IMR-90 (cell line): ENCODE measurements around the gene TCOF1. TPM values are rescaled to one million over a fixed set of nuclear protein-coding genes. Genes with fewer than 3 reads are reported as not detected.

ENCODE experiments used
- ATAC-seq: fragments of 200-7000 bp; cut with Tn5 transposase; 2 replicates; pipeline ENCODE4 v1.9.1; 2020; ENCODE audit warnings: low read depth, mild to moderate bottlenecking, moderate library complexity
- BruUV-seq: library from RNA; stranded (reverse); fragments of 400-500 nt; replicated peaks from 2 replicates; lab custom pipeline; 2021; lab: Mats Ljungman, UMichigan
- CTCF ChIA-PET: fragments of 300-600 bp; formaldehyde crosslinking; extraction: SDS; loops from one replicate; lab custom pipeline; 2021; ENCODE audit warnings: antibody characterized with exemption; lab: Yijun Ruan, JAX
- POLR2A ChIA-PET: fragments of 300-600 bp; sonication (Branson Sonifier 250); formaldehyde crosslinking; loops from one replicate; lab custom pipeline; 2022; ENCODE audit warnings: antibody characterized with exemption; ENCODE audit not compliant: unreplicated experiment; lab: Charles Lee
- DNase-seq: peaks from one replicate; pipeline ENCODE4 v3.0.0; 2013
- H2AFZ ChIP-seq: replicated peaks from 2 replicates; pipeline ENCODE3; 2013; ENCODE audit warnings: low read length, mild to moderate bottlenecking; ENCODE audit not compliant: poor library complexity
- H2AK5ac ChIP-seq: 2 replicates; pipeline ENCODE4 v1.6.1; 2013; ENCODE audit warnings: low read depth, low read length, inconsistent platforms
- H2AK9ac ChIP-seq: replicated peaks from 2 replicates; pipeline ENCODE3; 2013; ENCODE audit warnings: mild to moderate bottlenecking, low read depth, low read length, moderate library complexity; ENCODE audit not compliant: poor library complexity
- H2BK120ac ChIP-seq: 2 replicates; pipeline ENCODE4 v1.6.1; 2013; ENCODE audit warnings: low read depth, low read length, inconsistent platforms
- H2BK15ac ChIP-seq: 3 replicates; pipeline ENCODE4 v1.6.1; 2013; ENCODE audit warnings: low read depth, low read length, inconsistent platforms
- H2BK20ac ChIP-seq: 2 replicates; pipeline ENCODE4 v1.6.1; 2013; ENCODE audit warnings: low read depth, mild to moderate bottlenecking, inconsistent platforms, low read length, moderate library complexity
- H2BK5ac ChIP-seq: 2 replicates; pipeline ENCODE4 v1.6.1; 2013; ENCODE audit warnings: mild to moderate bottlenecking, low read depth, low read length, inconsistent platforms; ENCODE audit not compliant: poor library complexity, severe bottlenecking
- H3K14ac ChIP-seq: replicated peaks from 2 replicates; pipeline ENCODE4 v1.6.1; 2013; ENCODE audit warnings: low read depth, low read length, inconsistent platforms
- H3K18ac ChIP-seq: 2 replicates; pipeline ENCODE4 v1.6.1; 2013; ENCODE audit warnings: low read depth, low read length, control low read depth
- H3K23ac ChIP-seq: 2 replicates; pipeline ENCODE4 v1.6.1; 2013; ENCODE audit warnings: low read depth, low read length, inconsistent platforms
- H3K27ac ChIP-seq: 2 replicates; pipeline ENCODE4 v1.5.1; 2013; ENCODE audit warnings: mild to moderate bottlenecking, control low read depth, low read length; ENCODE audit not compliant: insufficient read depth
- H3K27me3 ChIP-seq: 2 replicates; pipeline ENCODE4 v1.6.1; 2013; ENCODE audit warnings: low read length; ENCODE audit not compliant: control insufficient read depth, insufficient read depth
- H3K36me3 ChIP-seq: 2 replicates; pipeline ENCODE4 v1.6.1; 2013; ENCODE audit warnings: low read length, mixed read lengths; ENCODE audit not compliant: control insufficient read depth, insufficient read depth
- H3K4ac ChIP-seq: 2 replicates; pipeline ENCODE4 v1.6.1; 2013; ENCODE audit warnings: low read depth, low read length, inconsistent platforms
- H3K4me1 ChIP-seq: 2 replicates; pipeline ENCODE4 v1.6.1; 2013; ENCODE audit warnings: low read length, mixed read lengths; ENCODE audit not compliant: control insufficient read depth, insufficient read depth
- H3K4me2 ChIP-seq: 2 replicates; pipeline ENCODE4 v1.6.1; 2013; ENCODE audit warnings: low read depth, mild to moderate bottlenecking, control low read depth, low read length, moderate library complexity
- H3K4me3 ChIP-seq: 2 replicates; pipeline ENCODE4 v1.5.1; 2013; ENCODE audit warnings: low read depth, mild to moderate bottlenecking, control low read depth, low read length, moderate library complexity; ENCODE audit not compliant: insufficient read depth
- H3K56ac ChIP-seq: 2 replicates; pipeline ENCODE4 v1.6.1; 2013; ENCODE audit warnings: low read length, inconsistent platforms; ENCODE audit not compliant: insufficient read depth; ENCODE audit errors: extremely low read depth
- H3K79me1 ChIP-seq, 2 experiments: 2 replicates each; pipeline ENCODE4 v1.6.1; 2013; ENCODE audit warnings: low read length in 2 of 2, inconsistent platforms in 1 of 2, low read depth in 1 of 2
- H3K9ac ChIP-seq: 2 replicates; pipeline ENCODE4 v1.6.1; 2013; ENCODE audit warnings: low read depth, low read length, control low read depth
- H3K9me1 ChIP-seq: 2 replicates; pipeline ENCODE4 v1.6.1; 2013; ENCODE audit warnings: low read length, inconsistent platforms; ENCODE audit not compliant: insufficient read depth
- H3K9me3 ChIP-seq: 2 replicates; pipeline ENCODE4 v1.6.1; 2013; ENCODE audit warnings: low read length; ENCODE audit not compliant: control insufficient read depth, insufficient read depth
- H4K20me1 ChIP-seq: 2 replicates; pipeline ENCODE4 v1.6.1; 2013; ENCODE audit warnings: low read length, inconsistent platforms; ENCODE audit not compliant: insufficient read depth
- H4K5ac ChIP-seq: 2 replicates; pipeline ENCODE4 v1.6.1; 2013; ENCODE audit warnings: mild to moderate bottlenecking, low read depth, low read length, control low read depth
- H4K8ac ChIP-seq, 2 experiments: 2 replicates each; pipeline ENCODE4 v1.6.1; 2013; ENCODE audit warnings: low read depth in 2 of 2, low read length in 2 of 2, control low read depth in 1 of 2, inconsistent platforms in 1 of 2
- H4K91ac ChIP-seq: 2 replicates; pipeline ENCODE4 v1.6.1; 2013; ENCODE audit warnings: low read depth, low read length, inconsistent platforms; ENCODE audit not compliant: insufficient read depth
- MAFK ChIP-seq: IDR thresholded peaks from 2 replicates; pipeline ENCODE4 v1.6.1; 2012; ENCODE audit warnings: low read depth, low read length, improper control_type of control experiment
- MXI1 ChIP-seq: IDR thresholded peaks from 2 replicates; pipeline ENCODE4 v1.6.1; 2012; ENCODE audit warnings: low read depth, mild to moderate bottlenecking, low read length, moderate library complexity, borderline replicate concordance
- RAD21 ChIP-seq: IDR thresholded peaks from 2 replicates; pipeline ENCODE4 v1.6.1; 2012; ENCODE audit warnings: low read length, improper control_type of control experiment
- SMC3 ChIP-seq: fragments of 150-350 bp; IDR thresholded peaks from 2 replicates; pipeline ENCODE4 v1.6.1; 2016; ENCODE audit warnings: low read depth, mild to moderate bottlenecking, antibody characterized with exemption, low read length, moderate library complexity
- WGBS, 2 experiments: methylation state at CpG; one replicate each; pipeline versions ENCODE4 v1.1.5 to v1.1.7; 2013; ENCODE audit warnings: missing lambda C conversion rate in 2 of 2; ENCODE audit not compliant: insufficient read length in 1 of 2; ENCODE audit errors: extremely low coverage in 2 of 2; 5-methylcytosine and 5-hydroxymethylcytosine counted together
- dilution Hi-C: fragments of 300-500 bp; cut with HindIII; formaldehyde crosslinking; loops from one replicate; pipeline ENCODE4 v1.14.3; 2018; ENCODE audit warnings: low sequenced_read_pairs; ENCODE audit not compliant: unreplicated experiment
- in situ Hi-C: fragments of 300-500 bp; cut with MboI; formaldehyde crosslinking; loops from 3 replicates; pipeline ENCODE4 v1.14.3; 2019; ENCODE audit warnings: low sequenced_read_pairs, inconsistent platforms, mixed read lengths
- intact Hi-C: fragments of 100-400 bp; cut with micrococcal nuclease; formaldehyde crosslinking; loops from 2 replicates; pipeline ENCODE4 v1.10.0; 2022
- polyA plus RNA-seq, 3 experiments: library from polyadenylated mRNA; depleted of rRNA; stranded (reverse); fragments of >200 nt; gene quantifications; 2 replicates each; pipeline ENCODE4 v1.2.3, GENCODE V29; 2012; ENCODE audit warnings: low replicate concordance in 1 of 3
- total RNA-seq: library from RNA; depleted of rRNA; stranded (reverse); fragments of >200 nt; gene quantifications from 2 replicates; pipeline ENCODE4 v1.2.3, GENCODE V29; 2012

Gene TCOF1
- total and polyA plus RNA-seq, 2 of the 4 experiments (the other 2 are of a cell fraction): 18.2 to 19.7 TPM

GRCh38 chr5:150402901-150403342 lies 45.4 kb downstream of the TCOF1 start:
- H3K9ac ChIP-seq: no peak overlapping the region
- no peaks in the 10 kb centered on the region for H3K9me3 ChIP-seq
- H4K91ac ChIP-seq: no peak overlapping the region
- TF ChIP-seq SMC3 (no peak), MXI1 (no peak), RAD21 (no peak), MAFK (no peak)
- H2AFZ ChIP-seq: no peak overlapping the region
- no peak overlapping the region for H3K14ac ChIP-seq
- no peak overlapping the region for H2AK9ac ChIP-seq
- ChIA-PET POLR2A (no interaction called here), CTCF (no interaction called here)
- 100% methylated on average over 4 of the region's 12 CpGs; no CpG with 5 or more reads in 1 of the 2 experiments for whole genome bisulfite sequencing, 2 experiments
- BruUV-seq: no TSS peak
- H4K8ac ChIP-seq: no peak overlapping the region
- H4K20me1 ChIP-seq: peaks cover 7% of the 10 kb centered on the region; the same call in 1 of the 2 replicates
- no peak overlapping the region for H3K27ac ChIP-seq
- no peak overlapping the region for H2BK15ac ChIP-seq
- H3K23ac ChIP-seq: no peak overlapping the region
- dilution Hi-C loops: no loop called here
- in situ Hi-C loops: no loop called here
- H3K79me1 ChIP-seq: peaks cover 0 to 15% of the 10 kb centered on the region in 2 experiments; a peak in 1 of 4 replicates
- peaks cover 23% of the 10 kb centered on the region for H3K36me3 ChIP-seq
- H3K18ac ChIP-seq: no peak overlapping the region
- ATAC-seq: no peak
- H3K56ac ChIP-seq: no peak overlapping the region
- no peak overlapping the region for H2BK20ac ChIP-seq
- H3K4ac ChIP-seq: no peak overlapping the region
- H3K4me1 ChIP-seq: peaks cover 14% of the 10 kb centered on the region
- no peak overlapping the region for H4K5ac ChIP-seq
- no peak overlapping the region for H2AK5ac ChIP-seq
- H3K27me3 ChIP-seq: no peaks in the 10 kb centered on the region
- no peak overlapping the region for H3K4me2 ChIP-seq
- peaks cover 33% of the 10 kb centered on the region for H3K9me1 ChIP-seq
- intact Hi-C loops: no loop called here
- H2BK120ac ChIP-seq: no peak overlapping the region
- H3K4me3 ChIP-seq: no peak overlapping the region
- no peak overlapping the region for H2BK5ac ChIP-seq
- DNase-seq: no peak
